ENCODE data around the gene KRT32. TPM values are rescaled to one million over a fixed set of nuclear protein-coding genes. Genes with fewer than 3 reads are reported as not detected.

KRT32 gene
- total RNA-seq, 4 donors from 2014 or later, result not detected

- no peak for TF ChIP-seq CTCF (IDR thresholded peaks at IDR 0.05)
- DNase-seq (ENCODE audit: low spot score) (no peak), ATAC-seq (ENCODE audit: low FRiP score) (no peak)
Observed at GRCh38 chr17:41442739-41443138, 24.4 kb downstream of the KRT32 start.

DNA sequence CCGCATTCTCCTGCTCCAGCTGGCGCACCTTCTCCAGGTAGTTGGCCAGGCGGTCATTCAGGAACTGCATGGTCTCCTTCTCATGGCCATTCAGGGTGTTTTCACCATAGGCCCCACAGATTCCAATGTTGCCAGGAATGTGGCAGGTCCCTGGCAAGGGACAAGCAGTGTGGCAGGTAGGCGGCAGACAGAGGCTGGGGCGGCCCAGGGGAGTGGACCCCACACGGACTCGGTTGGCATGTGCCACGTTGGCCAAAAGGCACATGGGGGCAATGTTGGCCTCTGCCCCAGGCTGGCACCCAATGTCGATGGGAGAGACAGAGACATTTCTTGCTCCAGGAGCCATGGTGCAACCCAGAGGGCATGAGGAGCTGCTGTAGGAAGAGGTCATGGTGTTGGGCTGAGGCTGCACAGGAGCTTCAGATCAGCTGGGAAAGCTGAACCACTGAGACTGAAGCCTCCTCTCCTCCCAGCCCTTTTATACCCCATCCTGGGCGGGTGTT is 26.6 kb downstream of the KRT32 start, which contains the start of gene KRT38:
Gene KRT38, minus strand, starts transcription at position 453 of the 503 bp plus-strand sequence. Its CDS starts 62 bp downstream, at position 391.
- ATAC-seq (ENCODE audit: low FRiP score), result no peak
- TF ChIP-seq CTCF (IDR thresholded peaks at IDR 0.05), result no peak
- DNase-seq (ENCODE audit: low spot score), result no peak

DNA sequence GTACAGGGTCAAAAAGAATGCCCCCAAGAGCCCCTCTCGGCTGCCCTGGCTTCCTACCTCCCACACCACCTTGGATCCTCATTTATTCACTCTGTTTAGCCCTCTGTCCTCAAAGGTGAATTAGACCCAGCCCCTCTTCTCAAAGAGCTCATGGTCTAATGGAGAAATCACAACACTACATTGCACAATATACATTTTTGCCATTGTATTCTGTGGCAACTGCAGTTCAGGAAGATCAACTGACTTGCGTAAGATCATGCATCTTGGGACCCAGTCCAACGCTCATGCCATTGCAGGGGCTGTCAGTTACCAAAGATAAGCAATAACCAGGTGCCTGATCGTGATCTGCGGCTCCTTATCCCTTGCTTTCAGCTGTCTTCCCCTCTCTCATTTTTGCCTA is 27.8 kb downstream of the KRT32 start:
- DNase-seq (ENCODE audit: low spot score) (no peak), ATAC-seq (ENCODE audit: low FRiP score) (no peak)
- TF ChIP-seq CTCF (IDR thresholded peaks at IDR 0.05), result no peak

- DNase-seq (ENCODE audit: low spot score) (no peak), ATAC-seq (ENCODE audit: low FRiP score) (no peak)
- no peak for TF ChIP-seq CTCF (IDR thresholded peaks at IDR 0.05)
Observed at GRCh38 chr17:41437769-41438168, 29.4 kb downstream of the KRT32 start.

DNA sequence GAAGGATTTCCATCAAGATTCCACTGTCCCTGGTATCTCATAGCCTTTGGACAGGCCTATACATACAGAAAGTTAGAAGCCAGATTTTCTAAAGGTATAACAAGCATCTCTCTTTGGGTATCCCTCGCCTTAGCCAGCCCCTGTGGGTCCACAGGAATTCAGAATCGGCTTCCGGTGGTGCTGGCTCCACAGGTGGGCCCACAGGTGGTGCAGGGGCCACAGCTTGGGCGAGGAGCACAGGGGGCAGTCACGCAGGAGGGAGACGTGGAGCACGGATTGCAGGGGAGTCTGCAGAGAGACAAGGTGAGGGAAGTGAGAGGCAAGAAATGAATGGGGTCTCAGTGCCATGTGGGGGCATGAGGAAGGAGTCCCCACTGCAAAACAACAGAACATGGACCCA is 29.9 kb downstream of the KRT32 start:
- TF ChIP-seq CTCF (IDR thresholded peaks at IDR 0.05), result no peak
- DNase-seq (ENCODE audit: low spot score) (no peak), ATAC-seq (ENCODE audit: low FRiP score) (no peak)

- ATAC-seq (ENCODE audit: low FRiP score) (no peak), DNase-seq (ENCODE audit: low spot score) (no peak)
- no peak for TF ChIP-seq CTCF (IDR thresholded peaks at IDR 0.05)
Observed at GRCh38 chr17:41434415-41434814, 32.8 kb downstream of the KRT32 start.

- no peak for ATAC-seq (ENCODE audit: low FRiP score)
- no peak for DNase-seq (ENCODE audit: low spot score)
- no peak for TF ChIP-seq CTCF (IDR thresholded peaks at IDR 0.05)
Observed at GRCh38 chr17:41434005-41434404, 33.2 kb downstream of the KRT32 start.

All from omental fat pad (tissue), 4 donors.